ENCODE measurements around the gene GMDS.

DNA sequence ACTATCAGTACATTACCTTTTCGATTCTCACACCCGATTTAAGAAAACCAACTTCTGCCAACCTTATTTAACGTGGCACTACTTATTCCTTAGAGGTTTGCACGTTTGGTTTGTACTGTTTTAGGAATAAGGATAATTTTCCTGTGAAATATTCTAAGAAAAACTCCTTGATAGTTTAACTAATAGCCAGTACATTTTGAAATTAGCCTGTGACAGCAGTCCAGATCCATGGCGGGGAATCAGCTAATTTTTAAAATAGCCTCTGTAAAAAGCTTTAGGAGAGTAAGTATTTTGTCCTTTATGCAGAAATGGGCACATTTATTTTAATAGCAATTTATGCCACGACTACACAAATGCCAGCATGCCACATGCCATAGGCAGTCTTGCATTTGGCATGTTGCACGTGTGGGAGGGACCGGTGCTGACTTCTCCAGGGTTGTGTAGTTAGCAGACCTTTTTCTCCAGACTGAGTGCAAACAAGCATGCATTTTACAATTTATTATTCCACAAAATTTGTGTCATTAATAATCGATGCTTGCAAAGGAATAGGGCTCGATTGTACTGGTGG lies 629.5 kb downstream of the GMDS start:
- TF ChIP-seq, protein P1, sequence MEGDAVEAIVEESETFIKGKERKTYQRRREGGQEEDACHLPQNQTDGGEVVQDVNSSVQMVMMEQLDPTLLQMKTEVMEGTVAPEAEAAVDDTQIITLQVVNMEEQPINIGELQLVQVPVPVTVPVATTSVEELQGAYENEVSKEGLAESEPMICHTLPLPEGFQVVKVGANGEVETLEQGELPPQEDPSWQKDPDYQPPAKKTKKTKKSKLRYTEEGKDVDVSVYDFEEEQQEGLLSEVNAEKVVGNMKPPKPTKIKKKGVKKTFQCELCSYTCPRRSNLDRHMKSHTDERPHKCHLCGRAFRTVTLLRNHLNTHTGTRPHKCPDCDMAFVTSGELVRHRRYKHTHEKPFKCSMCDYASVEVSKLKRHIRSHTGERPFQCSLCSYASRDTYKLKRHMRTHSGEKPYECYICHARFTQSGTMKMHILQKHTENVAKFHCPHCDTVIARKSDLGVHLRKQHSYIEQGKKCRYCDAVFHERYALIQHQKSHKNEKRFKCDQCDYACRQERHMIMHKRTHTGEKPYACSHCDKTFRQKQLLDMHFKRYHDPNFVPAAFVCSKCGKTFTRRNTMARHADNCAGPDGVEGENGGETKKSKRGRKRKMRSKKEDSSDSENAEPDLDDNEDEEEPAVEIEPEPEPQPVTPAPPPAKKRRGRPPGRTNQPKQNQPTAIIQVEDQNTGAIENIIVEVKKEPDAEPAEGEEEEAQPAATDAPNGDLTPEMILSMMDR (IDR thresholded peaks at IDR 0.05; ENCODE audit: borderline replicate concordance, extremely low read depth, low read length, poor library complexity, severe bottlenecking) = no peak
- TF ChIP-seq EZH2 (IDR thresholded peaks at IDR 0.05; ENCODE audit: borderline replicate concordance, low read depth, low read length, severe bottlenecking) = no peak

Data from DND-41 (cell line).